ENCODE data around the gene UGT3A1.

Gene UGT3A1

GRCh38 chr5:35924950-35925722 lies 66.1 kb downstream of the UGT3A1 start:
- TF ChIP-seq ZFP3 (CRISPR knock-in tag; IDR thresholded peaks at IDR 0.05): no peak
- TF ChIP-seq TCF4 (CRISPR knock-in tag; IDR thresholded peaks at IDR 0.05; ENCODE audit: borderline replicate concordance): no peak
- no peak for TF ChIP-seq ISL1 (CRISPR knock-in tag; IDR thresholded peaks at IDR 0.05)
- no peak for TF ChIP-seq ZNF70 (CRISPR knock-in tag; IDR thresholded peaks at IDR 0.05)
- TF ChIP-seq, protein P1, sequence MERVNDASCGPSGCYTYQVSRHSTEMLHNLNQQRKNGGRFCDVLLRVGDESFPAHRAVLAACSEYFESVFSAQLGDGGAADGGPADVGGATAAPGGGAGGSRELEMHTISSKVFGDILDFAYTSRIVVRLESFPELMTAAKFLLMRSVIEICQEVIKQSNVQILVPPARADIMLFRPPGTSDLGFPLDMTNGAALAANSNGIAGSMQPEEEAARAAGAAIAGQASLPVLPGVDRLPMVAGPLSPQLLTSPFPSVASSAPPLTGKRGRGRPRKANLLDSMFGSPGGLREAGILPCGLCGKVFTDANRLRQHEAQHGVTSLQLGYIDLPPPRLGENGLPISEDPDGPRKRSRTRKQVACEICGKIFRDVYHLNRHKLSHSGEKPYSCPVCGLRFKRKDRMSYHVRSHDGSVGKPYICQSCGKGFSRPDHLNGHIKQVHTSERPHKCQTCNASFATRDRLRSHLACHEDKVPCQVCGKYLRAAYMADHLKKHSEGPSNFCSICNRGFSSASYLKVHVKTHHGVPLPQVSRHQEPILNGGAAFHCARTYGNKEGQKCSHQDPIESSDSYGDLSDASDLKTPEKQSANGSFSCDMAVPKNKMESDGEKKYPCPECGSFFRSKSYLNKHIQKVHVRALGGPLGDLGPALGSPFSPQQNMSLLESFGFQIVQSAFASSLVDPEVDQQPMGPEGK (CRISPR knock-in tag; IDR thresholded peaks at IDR 0.05; ENCODE audit: borderline replicate concordance): no peak
- no peak for TF ChIP-seq BACH2 (CRISPR knock-in tag; IDR thresholded peaks at IDR 0.05; ENCODE audit: borderline replicate concordance)
- TF ChIP-seq OSR1 (CRISPR knock-in tag; IDR thresholded peaks at IDR 0.05): no peak
- TF ChIP-seq, protein P2, sequence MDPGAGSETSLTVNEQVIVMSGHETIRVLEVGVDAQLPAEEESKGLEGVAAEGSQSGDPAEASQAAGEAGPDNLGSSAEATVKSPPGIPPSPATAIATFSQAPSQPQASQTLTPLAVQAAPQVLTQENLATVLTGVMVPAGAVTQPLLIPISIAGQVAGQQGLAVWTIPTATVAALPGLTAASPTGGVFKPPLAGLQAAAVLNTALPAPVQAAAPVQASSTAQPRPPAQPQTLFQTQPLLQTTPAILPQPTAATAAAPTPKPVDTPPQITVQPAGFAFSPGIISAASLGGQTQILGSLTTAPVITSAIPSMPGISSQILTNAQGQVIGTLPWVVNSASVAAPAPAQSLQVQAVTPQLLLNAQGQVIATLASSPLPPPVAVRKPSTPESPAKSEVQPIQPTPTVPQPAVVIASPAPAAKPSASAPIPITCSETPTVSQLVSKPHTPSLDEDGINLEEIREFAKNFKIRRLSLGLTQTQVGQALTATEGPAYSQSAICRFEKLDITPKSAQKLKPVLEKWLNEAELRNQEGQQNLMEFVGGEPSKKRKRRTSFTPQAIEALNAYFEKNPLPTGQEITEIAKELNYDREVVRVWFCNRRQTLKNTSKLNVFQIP (CRISPR knock-in tag; IDR thresholded peaks at IDR 0.05; ENCODE audit: borderline replicate concordance, low read depth): no peak
- no peak for TF ChIP-seq ZC3H10 (CRISPR knock-in tag; IDR thresholded peaks at IDR 0.05)
- TF ChIP-seq CSRNP3 (CRISPR knock-in tag; IDR thresholded peaks at IDR 0.05): no peak
- TF ChIP-seq SNAI2 (CRISPR knock-in tag; IDR thresholded peaks at IDR 0.05): no peak
- no peak for TF ChIP-seq ZNF8 (CRISPR knock-in tag; IDR thresholded peaks at IDR 0.05)
- TF ChIP-seq GLIS3 (CRISPR knock-in tag; IDR thresholded peaks at IDR 0.05): no peak
- TF ChIP-seq, protein P3, sequence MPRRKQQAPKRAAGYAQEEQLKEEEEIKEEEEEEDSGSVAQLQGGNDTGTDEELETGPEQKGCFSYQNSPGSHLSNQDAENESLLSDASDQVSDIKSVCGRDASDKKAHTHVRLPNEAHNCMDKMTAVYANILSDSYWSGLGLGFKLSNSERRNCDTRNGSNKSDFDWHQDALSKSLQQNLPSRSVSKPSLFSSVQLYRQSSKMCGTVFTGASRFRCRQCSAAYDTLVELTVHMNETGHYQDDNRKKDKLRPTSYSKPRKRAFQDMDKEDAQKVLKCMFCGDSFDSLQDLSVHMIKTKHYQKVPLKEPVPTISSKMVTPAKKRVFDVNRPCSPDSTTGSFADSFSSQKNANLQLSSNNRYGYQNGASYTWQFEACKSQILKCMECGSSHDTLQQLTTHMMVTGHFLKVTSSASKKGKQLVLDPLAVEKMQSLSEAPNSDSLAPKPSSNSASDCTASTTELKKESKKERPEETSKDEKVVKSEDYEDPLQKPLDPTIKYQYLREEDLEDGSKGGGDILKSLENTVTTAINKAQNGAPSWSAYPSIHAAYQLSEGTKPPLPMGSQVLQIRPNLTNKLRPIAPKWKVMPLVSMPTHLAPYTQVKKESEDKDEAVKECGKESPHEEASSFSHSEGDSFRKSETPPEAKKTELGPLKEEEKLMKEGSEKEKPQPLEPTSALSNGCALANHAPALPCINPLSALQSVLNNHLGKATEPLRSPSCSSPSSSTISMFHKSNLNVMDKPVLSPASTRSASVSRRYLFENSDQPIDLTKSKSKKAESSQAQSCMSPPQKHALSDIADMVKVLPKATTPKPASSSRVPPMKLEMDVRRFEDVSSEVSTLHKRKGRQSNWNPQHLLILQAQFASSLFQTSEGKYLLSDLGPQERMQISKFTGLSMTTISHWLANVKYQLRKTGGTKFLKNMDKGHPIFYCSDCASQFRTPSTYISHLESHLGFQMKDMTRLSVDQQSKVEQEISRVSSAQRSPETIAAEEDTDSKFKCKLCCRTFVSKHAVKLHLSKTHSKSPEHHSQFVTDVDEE (CRISPR knock-in tag; IDR thresholded peaks at IDR 0.05): no peak
- ATAC-seq: peak; percentile 94

GRCh38 chr5:35924122-35924949 lies 66.9 kb downstream of the UGT3A1 start:
- TF ChIP-seq ZNF70 (CRISPR knock-in tag; IDR thresholded peaks at IDR 0.05) (no peak), RARB (CRISPR knock-in tag; IDR thresholded peaks at IDR 0.05) (no peak), OSR1 (CRISPR knock-in tag; IDR thresholded peaks at IDR 0.05) (no peak), ARNTL (CRISPR knock-in tag; IDR thresholded peaks at IDR 0.05; ENCODE audit: borderline replicate concordance, low read depth) (no peak)
- ATAC-seq: peak; percentile 36

DNA sequence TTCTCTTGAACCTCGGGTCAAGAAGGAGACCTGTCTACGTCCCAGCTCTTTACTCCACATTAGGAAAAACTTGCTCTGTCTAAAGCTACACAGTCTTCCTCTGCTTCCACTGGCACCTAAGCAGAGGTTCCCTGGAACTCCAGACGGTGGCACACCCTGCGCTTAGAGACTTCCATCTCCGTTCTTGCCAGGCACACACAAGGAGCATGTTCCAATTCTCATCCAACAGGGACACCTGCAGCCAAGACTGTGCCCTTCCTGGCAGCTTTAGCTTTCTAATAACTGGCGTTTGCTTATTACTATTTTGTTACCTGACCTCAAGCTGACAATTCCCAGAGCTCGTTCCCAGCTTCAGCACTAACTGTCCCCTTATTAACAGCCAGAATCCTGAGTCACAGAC lies 68.7 kb downstream of the UGT3A1 start:
- no peak for TF ChIP-seq CSRNP3 (CRISPR knock-in tag; IDR thresholded peaks at IDR 0.05)
- TF ChIP-seq SNAI2 (CRISPR knock-in tag; IDR thresholded peaks at IDR 0.05): no peak
- TF ChIP-seq ZNF8 (CRISPR knock-in tag; IDR thresholded peaks at IDR 0.05): no peak
- TF ChIP-seq GLIS3 (CRISPR knock-in tag; IDR thresholded peaks at IDR 0.05): no peak
- TF ChIP-seq TCF4 (CRISPR knock-in tag; IDR thresholded peaks at IDR 0.05; ENCODE audit: borderline replicate concordance): no peak
- no peak for ATAC-seq
